Liver (tissue), 9 donors: ENCODE data around the gene NAP1L1. TPM values are rescaled to one million over a fixed set of nuclear protein-coding genes. Genes with fewer than 3 reads are reported as not detected.
A peak's percentile ranks its signal among the peaks of the same experiment; 100 is the strongest.

ENCODE experiments used
- DNase-seq: peaks from one replicate; pipeline ENCODE4 v3.0.0-alpha.2; 2017; ENCODE audit warnings: low spot score
- H3K27ac ChIP-seq, 2 donors: one replicate each; pipeline ENCODE4 v1.7.0; 2013; ENCODE audit warnings: inconsistent platforms in 2 of 2, low read length in 2 of 2, control low read depth in 1 of 2, low read depth in 1 of 2, mild to moderate bottlenecking in 1 of 2
- H3K27me3 ChIP-seq, 4 donors: one replicate each; pipeline versions ENCODE4 v1.6.1 to v1.7.0; 2013; ENCODE audit warnings: low read length in 3 of 4, inconsistent platforms in 1 of 4, mild to moderate bottlenecking in 1 of 4, moderate library complexity in 1 of 4; ENCODE audit not compliant: control insufficient read depth in 4 of 4, insufficient read depth in 4 of 4
- H3K36me3 ChIP-seq, 4 donors: one replicate each; pipeline versions ENCODE4 v1.6.1 to v1.7.0; 2013; ENCODE audit warnings: low read length in 3 of 4, mild to moderate bottlenecking in 3 of 4, low read depth in 1 of 4, moderate library complexity in 1 of 4; ENCODE audit not compliant: control insufficient read depth in 4 of 4, insufficient read depth in 3 of 4
- H3K4me1 ChIP-seq, 4 donors: one replicate each; pipeline versions ENCODE4 v1.6.1 to v1.7.0; 2013; ENCODE audit warnings: low read length in 3 of 4, mild to moderate bottlenecking in 3 of 4, moderate library complexity in 1 of 4; ENCODE audit not compliant: control insufficient read depth in 4 of 4, insufficient read depth in 4 of 4
- H3K4me3 ChIP-seq, 3 donors: one replicate each; pipeline versions ENCODE4 v1.6.1 to v1.7.0; 2013; ENCODE audit warnings: low read length in 3 of 3, control low read depth in 1 of 3, low read depth in 1 of 3, mild to moderate bottlenecking in 1 of 3
- H3K9ac ChIP-seq, 2 donors: one replicate each; pipeline ENCODE4 v1.7.0; 2013; ENCODE audit warnings: low read length in 2 of 2, mild to moderate bottlenecking in 2 of 2, moderate library complexity in 2 of 2, control low read depth in 1 of 2, low read depth in 1 of 2
- H3K9me3 ChIP-seq, 4 donors: one replicate each; pipeline versions ENCODE4 v1.6.1 to v1.7.0; 2013; ENCODE audit warnings: low read length in 3 of 4; ENCODE audit not compliant: control insufficient read depth in 4 of 4
- ATF3 ChIP-seq: IDR thresholded peaks from 2 replicates; pipeline ENCODE4 v1.6.1; 2016; ENCODE audit warnings: antibody characterized with exemption
- CTCF ChIP-seq: fragments of 150-350 bp; IDR thresholded peaks from 2 replicates; pipeline ENCODE4 v1.5.1; 2017; ENCODE audit warnings: improper control_type of control experiment, low read depth, low read length; ENCODE audit not compliant: missing input control
- EGR1 ChIP-seq, 2 donors: IDR thresholded peaks; 2 replicates each; pipeline ENCODE4 v1.6.1; 2016 to 2018; ENCODE audit warnings: antibody characterized with exemption in 2 of 2, low read depth in 2 of 2
- FOXA1 ChIP-seq: IDR thresholded peaks from 2 replicates; pipeline ENCODE4 v1.6.1; 2016; ENCODE audit warnings: antibody characterized with exemption
- FOXA2 ChIP-seq: IDR thresholded peaks from 2 replicates; pipeline ENCODE4 v1.6.1; 2016; ENCODE audit warnings: antibody characterized with exemption
- GABPA ChIP-seq, 2 donors: IDR thresholded peaks in 1 of 2; conservative IDR thresholded peaks in 1 of 2; 2 replicates each; pipeline ENCODE4 v1.6.1; 2016; ENCODE audit warnings: antibody characterized with exemption in 2 of 2, mild to moderate bottlenecking in 1 of 2, moderate library complexity in 1 of 2
- HNF4A ChIP-seq, 2 donors: conservative IDR thresholded peaks; 2 replicates each; pipeline ENCODE4 v1.6.1; 2016; ENCODE audit warnings: antibody characterized with exemption in 2 of 2, mild to moderate bottlenecking in 2 of 2
- HNF4G ChIP-seq: IDR thresholded peaks from 2 replicates; pipeline ENCODE4 v1.6.1; 2016; ENCODE audit warnings: antibody characterized with exemption
- JUND ChIP-seq, 2 donors: IDR thresholded peaks; 2 replicates each; pipeline ENCODE4 v1.6.1; 2016; ENCODE audit warnings: antibody characterized with exemption in 2 of 2
- MAX ChIP-seq: IDR thresholded peaks from 2 replicates; pipeline ENCODE4 v1.6.1; 2016; ENCODE audit warnings: antibody characterized with exemption
- NR2F2 ChIP-seq: IDR thresholded peaks from 2 replicates; pipeline ENCODE4 v1.6.1; 2016; ENCODE audit warnings: antibody characterized with exemption
- RAD21 ChIP-seq, 2 donors: IDR thresholded peaks; 2 replicates each; pipeline ENCODE4 v1.6.1; 2016; ENCODE audit warnings: antibody characterized with exemption in 2 of 2, mild to moderate bottlenecking in 2 of 2
- REST ChIP-seq: IDR thresholded peaks from 2 replicates; pipeline ENCODE4 v1.6.1; 2016; ENCODE audit warnings: antibody characterized with exemption, mild to moderate bottlenecking
- RXRA ChIP-seq, 2 donors: IDR thresholded peaks; 2 replicates each; pipeline ENCODE4 v1.6.1; 2017 to 2018; ENCODE audit warnings: antibody characterized with exemption in 2 of 2, mild to moderate bottlenecking in 1 of 2
- SP1 ChIP-seq: IDR thresholded peaks from 2 replicates; pipeline ENCODE4 v1.6.1; 2018; ENCODE audit warnings: antibody characterized with exemption, mild to moderate bottlenecking
- TAF1 ChIP-seq: conservative IDR thresholded peaks from 2 replicates; pipeline ENCODE4 v1.6.1; 2016; ENCODE audit warnings: antibody characterized with exemption, mild to moderate bottlenecking
- YY1 ChIP-seq: IDR thresholded peaks from 2 replicates; pipeline ENCODE4 v1.6.1; 2016; ENCODE audit warnings: antibody characterized with exemption, mild to moderate bottlenecking
- ZBTB33 ChIP-seq: IDR thresholded peaks from 2 replicates; pipeline ENCODE4 v1.6.1; 2016; ENCODE audit warnings: antibody characterized with exemption
- WGBS: extraction: QIAGEN DNeasy Blood & Tissue Kit; methylation state at CpG from one replicate; pipeline ENCODE4 v1.1.7; 2013; 5-methylcytosine and 5-hydroxymethylcytosine counted together
- polyA plus RNA-seq, 2 donors: library from polyadenylated mRNA; stranded (reverse) in 1 of 2; unstranded in 1 of 2; fragments of 200-250 nt in 1 of 2; fragments of >200 nt in 1 of 2; fragmentation: Nextera tagmentation in 1 of 2; extraction: Ambion mirVana in 1 of 2; gene quantifications; one replicate each; pipeline versions ENCODE4 v1.2.1 to v1.2.3, GENCODE V29; 2013 to 2015
- total RNA-seq, 2 donors: library from RNA; depleted of rRNA; stranded (reverse); fragments of >200 nt; gene quantifications; one replicate each; pipeline ENCODE4 v1.2.3, GENCODE V29; 2014
- donor health status: healthy.
- donor health status: healthy.
- donor health status: healthy.
- donor health status: healthy.
- donor health status: healthy.

NAP1L1 gene
- total and polyA plus RNA-seq, 4 donors: 36.6 to 74.7 (median 42.4) TPM

- 63% methylated on average over 15 of the region's 15 CpGs for WGBS
- Histone ChIP-seq H3K27ac (peak overlapping the region; percentile 74 to 76), H3K4me1 (no peaks in the 10 kb centered on the region), H3K27me3 (no peaks in the 10 kb centered on the region), H3K9ac (peak overlapping the region in 1 of 2 donors; percentile 13), H3K9me3 (no peaks in the 10 kb centered on the region), H3K36me3 (no peaks in the 10 kb centered on the region), H3K4me3 (no peak overlapping the region)
- DNase-seq: no peak
- TF ChIP-seq YY1: no peak
- peak; percentile 52 for TF ChIP-seq SP1
- TF ChIP-seq REST: no peak
- no peak for TF ChIP-seq TAF1
- no peak for TF ChIP-seq CTCF
- TF ChIP-seq RXRA (IDR thresholded peaks at IDR 0.05): peak; percentile 33 to 45
- no peak for TF ChIP-seq FOXA1
- TF ChIP-seq GABPA (IDR thresholded peaks at IDR 0.05 in 1 of 2, conservative IDR thresholded peaks at IDR 0.05 in 1 of 2): no peak
- TF ChIP-seq RAD21 (IDR thresholded peaks at IDR 0.05): peak; percentile 5 to 24
- TF ChIP-seq MAX: no peak
- no peak for TF ChIP-seq EGR1 (IDR thresholded peaks at IDR 0.05; ENCODE audit: low read depth in 2 of 2)
- no peak for TF ChIP-seq FOXA2
- TF ChIP-seq ZBTB33: no peak
- no peak for TF ChIP-seq HNF4A (conservative IDR thresholded peaks at IDR 0.05)
- TF ChIP-seq HNF4G: no peak
- TF ChIP-seq ATF3: no peak
- TF ChIP-seq JUND (IDR thresholded peaks at IDR 0.05): no peak
- TF ChIP-seq NR2F2: peak; percentile 92
Measured at GRCh38 chr12:76020731-76021672, 63.5 kb downstream of the NAP1L1 start.
